GM18909 (cell line): Measurements from ENCODE around the gene SLC11A2.
A peak's percentile ranks its signal among the peaks of the same experiment; 100 is the strongest.

Experiments used
- ATAC-seq: cut with Tn5 transposase; IDR thresholded peaks from one replicate; pipeline ENCODE4 v1.9.1; 2021; ENCODE audit warnings: mild to moderate bottlenecking; ENCODE audit not compliant: unreplicated experiment, poor library complexity

Gene SLC11A2

DNA sequence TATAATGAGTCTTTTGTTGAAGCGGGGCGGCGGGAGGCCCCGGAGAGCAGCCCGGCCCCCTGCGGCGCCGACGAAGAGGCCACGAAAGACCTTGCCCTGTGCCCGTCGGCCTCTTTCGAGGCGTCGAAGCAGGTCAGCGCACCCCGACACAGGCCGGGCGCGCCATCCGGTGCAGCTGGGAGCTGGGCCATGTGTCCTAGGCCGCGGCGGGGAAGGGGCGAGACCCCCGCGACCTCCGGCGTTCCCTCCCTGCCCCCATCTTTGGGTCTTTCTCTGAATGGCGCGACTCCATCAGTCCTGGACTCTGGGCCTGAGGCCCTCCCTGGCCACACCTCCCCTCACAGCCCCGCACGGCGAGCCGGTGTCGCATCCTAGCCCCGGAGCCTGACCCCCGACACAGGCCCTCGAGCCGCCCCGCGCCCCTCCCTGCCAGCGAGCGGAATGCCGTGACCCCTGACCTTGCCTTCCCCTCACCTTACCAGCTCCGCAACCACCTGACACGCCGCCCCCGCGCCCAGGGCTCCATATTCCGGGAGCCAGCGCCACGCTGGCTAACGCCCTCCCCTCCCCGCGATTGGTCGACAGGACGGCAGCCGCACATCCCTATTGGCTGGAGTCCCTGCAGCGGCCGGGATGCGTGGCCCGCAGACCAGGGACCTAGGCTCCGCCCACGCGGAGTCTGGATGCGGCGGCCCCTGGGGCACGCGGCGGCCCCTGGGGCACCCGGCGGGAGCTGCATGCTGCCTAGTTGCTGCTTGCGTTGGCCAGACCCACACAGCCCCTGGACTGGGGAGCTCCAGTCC, at the start of gene SLC11A2:
TSS of gene SLC11A2 (minus strand) at position 549 of the 803 bp plus-strand sequence. CDS start 15,656 bp downstream, outside the sequence.
- peak; percentile 93 for ATAC-seq

DNA sequence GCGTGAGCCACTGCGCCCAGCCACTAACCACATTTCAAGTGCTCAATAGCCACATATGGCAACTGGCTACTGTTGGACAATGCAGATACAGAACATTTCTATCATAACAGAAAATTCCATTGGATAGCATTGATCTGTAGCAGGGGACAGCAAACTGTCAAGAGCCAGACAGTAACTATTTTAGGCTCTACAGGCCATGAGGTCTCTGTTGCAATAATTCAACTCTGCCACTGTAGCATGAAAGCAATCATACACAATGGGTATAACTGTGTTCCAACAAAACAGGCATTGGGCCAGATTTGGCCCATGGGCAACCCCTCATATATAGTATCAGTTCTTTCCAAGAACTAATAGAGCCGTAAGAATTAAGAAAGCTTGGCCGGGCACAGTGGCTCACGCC, 49.2 kb upstream of the SLC11A2 start:
- ATAC-seq, result no peak

DNA sequence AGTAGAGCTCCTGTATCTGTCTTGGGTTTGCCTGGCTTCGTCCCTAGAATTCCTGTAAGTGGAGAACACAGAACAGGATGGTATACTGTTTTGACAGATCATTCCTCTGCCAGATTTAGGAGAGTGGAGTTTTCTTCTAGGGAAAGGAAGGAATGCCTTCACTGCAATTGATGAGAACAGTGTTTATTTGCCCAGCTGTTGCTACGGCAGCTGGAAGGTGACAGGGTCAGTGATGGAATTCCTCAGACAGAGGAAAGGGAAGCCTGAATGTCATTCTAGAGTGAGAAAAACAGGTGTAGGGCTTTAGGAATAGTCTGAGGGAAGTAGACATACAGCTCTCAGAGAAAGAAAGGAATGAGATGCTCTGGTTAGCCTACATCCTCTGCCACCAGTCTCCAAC, 45.5 kb upstream of the SLC11A2 start:
- ATAC-seq, result no peak

DNA sequence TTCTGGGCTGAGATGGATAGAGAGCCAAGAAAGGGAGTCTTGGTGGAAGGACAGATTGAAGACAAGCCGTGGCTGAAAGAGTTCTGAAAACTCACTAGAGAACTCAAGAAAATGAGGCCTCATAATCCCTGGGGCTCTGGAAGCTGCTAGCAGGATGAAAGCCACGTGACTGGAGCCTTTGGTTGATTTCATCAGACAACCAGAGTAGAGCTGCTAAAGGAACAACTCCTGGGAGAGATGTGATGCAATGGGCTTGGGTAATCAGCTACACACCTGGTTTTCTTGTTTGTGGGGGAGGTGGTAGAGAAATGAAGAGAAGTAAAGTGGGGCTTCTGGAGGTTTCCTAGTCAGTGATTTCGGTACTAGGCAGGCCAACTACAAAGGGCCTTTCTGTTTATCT, 43.8 kb upstream of the SLC11A2 start:
- ATAC-seq, result no peak

DNA sequence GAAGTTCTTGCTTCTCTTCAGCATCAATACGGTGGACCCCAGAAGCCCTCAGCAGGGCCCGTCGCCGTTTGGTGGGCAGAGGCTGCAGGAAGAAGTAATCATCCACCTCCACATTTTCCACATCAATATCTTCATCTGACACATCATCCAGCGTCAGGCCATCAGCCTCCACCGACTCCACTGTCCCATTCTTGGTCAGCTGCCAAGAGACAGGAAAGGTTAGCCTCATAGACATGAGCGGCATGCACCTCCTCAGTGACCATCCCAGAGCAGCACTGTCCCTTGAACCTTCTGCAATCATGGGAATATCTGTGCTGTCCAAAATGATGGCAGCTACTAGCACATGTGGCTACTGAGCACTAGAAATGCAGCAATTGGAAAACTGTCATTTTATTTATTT, 41.6 kb upstream of the SLC11A2 start:
- no peak for ATAC-seq

DNA sequence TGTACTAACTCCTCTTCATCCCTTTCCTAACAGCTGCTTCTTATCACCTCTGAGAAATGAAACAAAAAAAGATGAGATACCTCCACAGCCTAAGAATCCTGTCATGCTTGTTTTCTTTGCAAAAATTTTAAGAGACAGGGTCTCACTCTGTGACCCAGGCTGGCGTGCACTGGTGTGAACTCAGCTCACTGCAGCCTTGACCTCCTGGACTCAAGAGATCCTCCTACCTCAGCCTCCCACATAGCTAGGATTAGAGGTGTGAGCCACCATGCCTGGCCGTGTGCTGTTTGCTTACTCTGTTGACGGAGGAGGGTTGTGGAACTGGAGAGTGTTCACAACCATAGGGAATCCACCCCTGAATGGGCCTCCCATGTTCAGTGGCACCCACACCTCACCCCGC, 41.0 kb upstream of the SLC11A2 start:
- no peak for ATAC-seq

DNA sequence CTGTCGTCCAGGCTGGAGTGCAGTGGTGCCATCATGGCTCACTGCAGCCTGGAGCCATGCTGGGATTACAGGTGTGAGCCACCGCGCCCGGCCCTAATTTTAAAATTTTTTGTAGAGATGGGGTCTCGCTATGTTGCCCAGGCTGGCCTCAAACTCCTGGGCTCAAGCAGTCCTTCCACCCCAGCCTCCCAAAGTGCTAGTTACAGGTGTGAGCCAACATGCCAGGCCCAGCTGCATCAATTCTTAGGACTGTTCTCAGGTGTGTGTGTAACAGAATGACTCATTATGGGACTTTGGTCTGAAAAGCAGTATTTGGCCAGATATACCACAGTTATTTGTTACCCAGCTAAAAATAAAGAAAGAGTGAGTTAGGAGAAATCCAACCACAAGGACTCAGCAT, 39.3 kb upstream of the SLC11A2 start:
- no peak for ATAC-seq

DNA sequence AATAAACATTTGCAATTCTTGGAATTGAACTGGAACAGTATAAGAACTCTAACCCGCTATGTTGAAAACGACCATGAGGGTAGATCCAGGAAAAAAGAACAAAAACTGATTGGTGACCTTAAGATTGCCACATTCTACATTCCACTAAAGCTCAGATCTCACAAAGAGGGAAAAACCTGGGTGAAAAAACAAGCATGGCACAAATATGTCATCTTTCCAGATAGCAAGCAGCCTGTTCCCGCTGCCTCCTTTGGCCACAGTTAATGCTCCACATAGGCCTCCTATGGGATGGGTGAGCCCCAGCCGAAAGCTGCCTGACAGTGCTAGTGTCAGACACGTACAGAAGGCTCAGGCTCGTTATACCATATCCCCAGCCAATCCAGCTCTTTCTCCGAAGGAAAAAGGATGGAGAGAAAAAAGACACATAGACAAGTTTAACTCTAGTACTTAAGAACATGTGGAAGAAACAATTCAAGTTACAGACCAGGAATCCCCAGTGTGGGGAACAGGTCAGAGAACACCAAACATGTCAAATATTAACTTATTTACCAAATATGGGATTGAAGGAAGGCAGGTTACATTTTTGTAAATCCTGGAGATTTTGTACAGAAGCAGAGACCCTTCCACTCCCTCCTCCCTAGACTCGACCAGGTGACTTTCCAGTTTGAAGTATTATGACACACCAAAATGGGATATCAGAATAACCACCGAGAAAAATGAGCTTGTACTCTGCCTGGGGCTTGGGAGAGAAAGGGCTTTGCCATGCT, 36.6 kb upstream of the SLC11A2 start:
- no peak for ATAC-seq

DNA sequence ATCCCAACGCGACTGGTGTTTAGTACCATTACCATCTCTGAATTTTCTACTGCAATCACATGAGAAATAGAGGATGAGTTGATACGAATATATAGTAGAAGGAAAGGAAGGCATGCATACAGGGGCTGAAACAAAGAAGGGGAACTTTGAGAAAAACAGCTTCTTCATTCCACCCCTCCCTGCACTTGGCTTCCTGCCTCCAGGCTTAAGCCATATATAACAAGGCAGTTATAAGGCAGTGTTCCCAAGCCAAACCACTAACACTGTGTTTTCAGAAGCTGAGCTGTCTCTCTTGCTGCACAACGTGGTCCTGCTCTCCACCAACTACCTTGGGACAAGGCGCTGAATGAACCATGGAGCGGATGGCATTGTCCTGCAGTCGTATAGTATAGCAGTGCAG, 32.9 kb upstream of the SLC11A2 start:
- no peak for ATAC-seq

DNA sequence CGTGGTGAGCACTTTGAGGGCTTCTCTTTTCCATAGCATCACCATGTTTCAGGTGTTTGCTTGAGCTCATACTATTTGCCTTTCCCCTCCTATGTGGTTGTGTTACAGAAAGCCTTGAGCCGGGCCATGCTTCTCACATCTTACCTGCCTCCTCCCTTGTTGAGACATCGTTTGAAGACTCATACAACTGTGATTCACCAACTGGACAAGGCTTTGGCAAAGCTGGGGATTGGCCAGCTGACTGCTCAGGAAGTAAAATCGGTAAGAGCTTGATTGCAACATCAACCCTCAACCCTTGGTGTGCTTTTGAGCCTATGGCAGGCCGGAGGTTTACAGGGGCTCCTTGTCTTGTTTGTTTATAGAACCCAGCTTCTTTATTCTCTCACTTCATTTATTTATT, 30.1 kb upstream of the SLC11A2 start:
- no peak for ATAC-seq

DNA sequence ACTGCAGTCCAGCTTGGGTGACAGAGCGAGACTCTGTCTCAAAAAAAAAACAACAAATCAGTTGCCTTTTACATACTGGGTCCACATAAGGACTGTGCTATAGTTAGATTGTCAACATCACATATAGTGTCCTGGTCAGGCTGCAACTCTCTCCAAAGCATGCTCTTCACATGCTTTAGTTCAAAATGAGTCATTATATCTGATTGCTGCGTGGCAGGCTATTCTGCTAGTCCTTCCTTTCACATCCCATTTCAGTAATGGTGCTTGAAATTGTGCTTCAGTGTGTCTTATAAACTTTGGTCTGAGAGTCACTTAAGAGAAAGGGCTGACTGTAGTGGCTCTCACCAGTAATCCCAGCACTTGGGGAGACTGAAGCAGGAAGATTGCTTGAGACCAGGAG, 28.9 kb upstream of the SLC11A2 start:
- ATAC-seq, result no peak

DNA sequence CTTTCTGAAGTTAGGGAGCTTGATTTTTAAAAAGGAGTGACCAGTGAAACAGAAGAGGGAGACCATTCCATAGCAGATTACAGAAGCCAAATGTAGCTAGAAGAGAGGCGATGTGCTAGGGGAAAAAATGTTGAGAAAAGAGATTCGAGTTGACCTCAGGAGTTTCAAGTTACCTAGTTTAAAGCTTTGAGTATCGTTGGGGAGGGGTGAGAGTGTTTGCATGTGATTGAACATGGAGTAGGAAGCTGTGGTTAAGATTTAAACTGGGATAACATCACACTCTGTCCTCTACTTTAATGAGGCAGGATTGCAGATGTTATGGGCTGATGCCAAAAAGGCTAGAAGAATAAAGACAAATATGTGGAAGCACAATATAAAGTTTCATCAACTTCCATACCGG, 25.6 kb upstream of the SLC11A2 start:
- no peak for ATAC-seq

DNA sequence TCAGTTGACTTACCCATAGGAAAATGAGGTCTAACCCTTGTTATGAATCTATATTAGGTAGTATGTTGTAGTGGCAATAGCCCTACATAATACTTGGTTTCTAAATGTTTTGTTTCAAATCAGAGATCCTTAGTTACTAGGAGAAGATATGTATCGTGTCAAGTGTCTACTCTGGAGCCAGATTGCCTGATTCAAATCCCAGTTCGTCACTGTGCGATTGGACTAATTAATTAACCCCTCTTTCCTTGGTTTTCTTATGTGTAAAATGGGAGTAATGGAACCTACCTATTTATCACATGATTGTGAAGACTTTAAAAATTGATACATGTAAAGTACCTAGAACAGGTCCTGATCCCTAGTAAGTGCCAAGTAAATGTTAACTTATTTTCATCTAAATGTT, 23.3 kb upstream of the SLC11A2 start:
- no peak for ATAC-seq

DNA sequence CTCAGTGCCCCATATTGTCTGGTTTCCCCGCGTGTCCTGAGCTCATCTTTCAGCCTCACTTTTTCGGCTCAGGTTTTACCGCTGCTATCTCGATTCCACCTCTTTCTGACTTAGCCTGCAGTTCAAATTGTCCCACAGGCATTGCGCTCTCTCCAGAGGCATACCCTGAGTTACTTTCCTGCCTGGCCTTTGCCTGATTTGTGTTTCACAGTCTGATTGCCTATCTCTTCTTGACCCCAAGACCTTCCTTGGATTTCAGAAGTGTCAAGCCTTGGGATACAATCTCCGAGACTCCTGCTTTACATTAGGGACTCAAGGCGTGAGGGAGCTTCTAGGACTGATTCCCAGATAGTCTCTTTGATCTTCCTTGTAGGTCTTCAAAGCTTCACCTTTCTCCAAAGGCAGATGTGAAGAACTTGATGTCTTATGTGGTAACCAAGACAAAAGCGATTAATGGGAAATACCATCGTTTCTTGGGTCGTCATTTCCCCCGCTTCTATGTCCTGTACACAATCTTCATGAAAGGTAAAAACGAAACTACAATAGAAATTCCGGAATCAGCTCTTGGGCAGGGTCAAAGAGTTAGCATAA, 22.6 kb upstream of the SLC11A2 start:
- ATAC-seq, result no peak

DNA sequence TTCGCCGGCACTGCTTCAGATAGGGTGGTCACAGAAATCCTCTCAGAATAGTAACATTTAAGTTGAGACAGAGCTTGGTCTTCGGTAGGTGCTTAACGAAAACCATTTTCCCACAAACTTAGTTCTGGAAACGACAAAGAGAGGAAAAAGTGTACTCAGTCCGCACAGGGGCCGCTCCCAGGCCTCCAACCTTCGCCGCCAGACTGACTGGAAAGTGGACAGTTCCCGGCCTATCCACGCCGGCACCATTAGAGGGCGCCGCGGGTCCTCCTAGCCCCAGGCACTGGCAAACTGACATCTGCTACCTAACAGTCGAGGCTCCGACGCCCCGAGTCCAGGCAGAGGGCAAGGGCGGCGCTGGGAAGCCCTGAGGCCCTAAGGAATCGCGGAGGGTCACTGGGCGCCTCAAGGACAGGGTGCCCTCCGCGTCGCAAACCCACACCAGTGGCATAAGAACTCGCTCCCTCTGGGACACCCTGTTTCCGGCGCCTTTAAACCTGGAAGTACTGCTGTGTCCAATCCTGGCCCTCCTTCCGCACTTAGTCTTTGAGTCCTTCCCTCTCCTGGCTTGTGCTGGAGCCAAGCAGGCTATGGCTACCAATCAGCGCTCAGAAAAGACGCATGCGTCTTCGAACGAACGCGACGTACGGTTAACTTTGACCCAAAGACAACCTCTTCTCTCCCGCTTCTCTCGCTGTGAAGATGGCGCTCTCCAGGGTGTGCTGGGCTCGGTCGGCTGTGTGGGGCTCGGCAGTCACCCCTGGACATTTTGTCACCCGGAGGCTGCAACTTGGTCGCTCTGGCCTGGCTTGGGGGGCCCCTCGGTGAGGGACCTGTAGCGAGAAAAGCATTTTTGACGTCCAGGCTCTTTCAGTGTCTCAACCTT, 21.7 kb upstream of the SLC11A2 start, which contains the start of gene LETMD1:
TSS of gene LETMD1 (plus strand) at position 673 of the 886 bp plus-strand sequence. CDS start at position 703, 30 bp downstream.
- ATAC-seq, result peak; percentile 94

DNA sequence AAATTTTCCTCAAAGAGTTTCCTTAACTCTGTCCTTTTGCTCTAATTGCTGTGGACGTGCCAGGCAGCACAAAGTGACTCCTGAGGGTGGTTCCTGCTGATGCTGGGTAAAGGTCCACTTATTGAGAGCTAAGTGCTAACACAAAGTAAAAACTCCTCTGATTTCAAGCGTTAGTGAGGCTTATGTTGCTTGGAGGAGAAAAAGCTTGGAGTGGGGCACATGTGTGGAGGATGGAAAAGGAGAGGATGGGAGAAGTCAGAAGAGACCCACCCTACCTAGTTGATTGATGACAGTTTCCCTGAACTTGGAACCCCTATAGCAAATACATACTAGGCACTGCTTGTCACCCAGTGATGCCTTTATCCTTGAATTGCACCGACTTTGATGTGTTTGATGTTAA, 10.1 kb upstream of the SLC11A2 start:
- no peak for ATAC-seq

DNA sequence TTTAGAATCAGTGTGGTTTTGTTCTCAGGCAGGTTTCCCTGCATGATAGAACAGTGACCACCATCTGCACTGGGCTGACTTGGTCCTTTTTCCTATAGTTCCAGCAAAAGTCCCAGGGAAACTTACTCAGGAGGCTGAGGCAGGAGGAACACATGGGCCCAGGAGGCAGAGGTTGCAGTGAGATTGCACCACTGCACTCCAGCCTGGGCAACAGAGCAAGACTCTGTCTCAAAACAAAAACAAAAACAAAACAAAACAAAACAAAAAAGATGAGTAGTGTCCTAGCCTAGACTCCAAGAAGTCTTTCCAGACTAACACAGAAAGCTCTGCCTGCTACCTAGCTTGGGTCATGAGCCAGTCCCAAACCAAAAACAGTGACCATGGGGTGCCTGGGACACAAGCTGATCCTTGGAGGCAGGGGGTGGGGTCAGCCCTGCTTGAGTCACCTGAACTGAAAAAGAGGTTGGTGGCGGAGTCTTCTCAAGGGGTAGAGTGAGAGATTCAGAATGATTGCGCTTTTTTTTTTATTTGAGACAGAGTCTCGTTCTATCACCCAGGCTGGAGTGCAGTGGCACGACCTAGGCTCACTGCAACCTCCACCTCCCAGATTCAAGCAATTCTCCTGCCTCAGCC, 7.4 kb upstream of the SLC11A2 start:
- no peak for ATAC-seq

DNA sequence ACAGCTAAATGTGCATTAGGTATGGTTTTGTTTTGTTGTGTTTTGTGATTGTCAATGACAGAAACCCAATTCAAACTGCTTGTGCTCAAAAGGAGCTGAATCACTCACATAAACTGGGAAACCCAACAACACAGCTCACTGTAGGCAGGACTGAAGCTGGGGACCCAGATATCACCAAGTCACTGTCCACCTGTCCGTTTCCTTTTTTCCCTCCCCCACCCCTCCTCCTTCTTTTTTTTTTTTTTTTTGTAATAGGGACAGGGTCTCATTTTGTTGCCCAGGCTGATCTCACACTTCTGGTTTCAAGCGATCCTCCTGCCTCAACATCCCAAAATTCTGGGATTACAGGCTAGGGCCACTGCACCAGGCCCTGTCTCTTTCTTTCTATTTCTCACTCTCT, 6.9 kb upstream of the SLC11A2 start:
- no peak for ATAC-seq

DNA sequence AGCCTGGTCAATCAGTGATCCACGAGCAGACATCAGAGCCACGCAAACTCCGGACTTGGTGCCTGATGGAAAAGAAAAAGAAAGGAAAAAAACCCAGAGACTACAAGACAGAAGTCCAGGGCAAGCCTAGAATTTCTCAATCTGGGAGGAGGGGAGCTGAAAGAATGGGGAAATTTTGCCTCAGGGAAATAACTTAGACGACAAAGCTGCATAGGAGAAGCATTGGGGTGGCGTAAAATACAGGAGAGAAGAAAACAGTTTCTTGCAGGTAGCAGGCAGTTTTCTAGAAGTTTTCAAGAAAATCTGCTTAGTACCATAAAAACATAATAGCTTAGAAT, 2.6 kb upstream of the SLC11A2 start:
- ATAC-seq, result no peak
